ENCODE data around the gene MTNR1A. TPM values are rescaled to one million over a fixed set of nuclear protein-coding genes. Genes with fewer than 3 reads are reported as not detected.

Gene MTNR1A
- total RNA-seq, 1 experiment from 2014 or later = not detected

DNA sequence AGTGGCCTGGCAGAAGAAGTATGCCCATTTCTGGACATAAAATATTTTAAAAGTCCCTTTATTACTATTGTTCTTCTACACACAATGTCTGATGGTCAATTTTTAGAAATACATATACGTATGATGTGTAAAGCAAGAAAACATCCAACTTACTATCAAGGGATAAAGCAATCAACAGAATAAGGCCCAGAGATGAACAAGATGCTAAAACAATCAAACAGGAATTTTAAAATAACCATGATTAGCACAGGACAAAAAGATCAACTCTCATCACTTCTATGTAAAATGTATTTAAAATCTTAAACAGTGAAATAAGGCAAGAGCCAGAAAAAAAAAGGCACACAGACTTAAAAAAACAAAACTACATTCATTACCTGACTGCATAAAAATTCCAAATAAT is 60.9 kb downstream of the MTNR1A start:
- no peak for DNase-seq (ENCODE audit: low read depth)

DNA sequence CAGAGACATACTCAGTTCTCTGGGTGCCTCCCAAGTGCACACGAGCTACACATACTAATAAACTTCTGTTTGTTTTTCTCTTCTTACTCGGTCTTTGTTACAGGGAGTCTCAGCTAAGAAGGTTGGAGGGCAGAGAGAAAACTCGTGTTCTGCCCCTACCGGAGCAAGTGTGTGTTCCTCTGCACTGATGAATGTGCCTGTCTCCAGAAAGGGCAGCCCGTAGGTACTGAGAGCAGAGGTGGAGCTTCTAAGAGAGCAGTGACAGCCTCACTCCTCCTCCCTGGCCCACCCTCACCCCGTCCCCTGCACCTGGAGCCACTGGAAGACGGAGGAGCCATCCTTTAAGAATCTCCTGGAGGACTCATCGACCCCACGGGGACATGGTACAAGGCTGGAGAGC is 67.6 kb downstream of the MTNR1A start:
- no peak for DNase-seq (ENCODE audit: low read depth)

DNA sequence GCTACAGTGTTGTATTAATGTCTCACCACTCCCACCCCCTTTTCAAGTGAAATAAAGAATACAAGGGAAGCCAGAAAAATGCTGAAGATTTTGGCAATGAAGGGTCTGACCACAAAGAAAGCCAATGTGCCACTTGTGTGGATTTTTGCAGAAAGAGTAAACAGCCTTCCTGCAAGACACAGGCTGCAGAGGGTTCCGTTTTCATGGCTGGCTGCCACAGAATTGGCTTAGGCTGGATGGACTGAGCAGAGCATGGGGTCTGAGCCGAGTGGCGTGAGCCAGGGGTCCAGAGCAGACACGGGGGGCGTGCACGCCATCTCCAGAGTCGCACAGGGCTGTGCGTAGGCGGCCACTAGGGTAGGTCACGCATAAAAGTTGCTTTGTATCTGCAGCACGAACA is 69.2 kb downstream of the MTNR1A start:
- DNase-seq (ENCODE audit: low read depth) = peak; percentile 13

- peak; percentile 32 for DNase-seq (ENCODE audit: low read depth)
Observed at GRCh38 chr4:186485561-186486062, 69.8 kb downstream of the MTNR1A start.

GRCh38 chr4:186485150-186485549 is 70.2 kb downstream of the MTNR1A start:
- DNase-seq (ENCODE audit: low read depth) = no peak

DNA sequence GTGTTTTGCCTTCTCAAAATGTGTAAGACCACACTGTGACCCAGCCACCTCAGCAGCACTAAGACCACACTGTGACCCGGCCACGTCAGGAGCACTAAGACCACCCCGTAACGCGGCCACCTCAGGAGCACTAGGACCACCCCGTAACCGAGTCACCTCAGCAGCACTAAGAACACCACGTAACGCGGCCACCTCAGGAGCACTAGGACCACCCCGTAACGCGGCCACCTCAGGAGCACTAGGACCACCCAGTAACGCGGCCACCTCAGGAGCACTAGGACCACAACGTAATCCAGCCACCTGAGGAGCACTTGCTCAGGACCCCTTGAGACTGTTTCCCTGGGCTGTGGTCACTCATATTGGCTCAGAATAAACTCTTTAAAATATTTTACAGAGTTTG is 71.7 kb downstream of the MTNR1A start:
- DNase-seq (ENCODE audit: low read depth) = no peak

Other genes starting within 250 kb of the MTNR1A start
- gene FAT1, start 168.3 kb upstream of the MTNR1A start, total RNA-seq (2014; rRNA removed; shearing (Covaris generic)) = 92.8 and 111 TPM in 2 replicates